GM18498 (cell line): ENCODE measurements around the gene TMEM141.
A peak's percentile ranks its signal among the peaks of the same experiment; 100 is the strongest.

Experiments used
- ATAC-seq: cut with Tn5 transposase; IDR thresholded peaks from one replicate; pipeline ENCODE4 v1.9.1; 2021; ENCODE audit warnings: mild to moderate bottlenecking, moderate library complexity; ENCODE audit not compliant: unreplicated experiment

The TMEM141 gene

DNA sequence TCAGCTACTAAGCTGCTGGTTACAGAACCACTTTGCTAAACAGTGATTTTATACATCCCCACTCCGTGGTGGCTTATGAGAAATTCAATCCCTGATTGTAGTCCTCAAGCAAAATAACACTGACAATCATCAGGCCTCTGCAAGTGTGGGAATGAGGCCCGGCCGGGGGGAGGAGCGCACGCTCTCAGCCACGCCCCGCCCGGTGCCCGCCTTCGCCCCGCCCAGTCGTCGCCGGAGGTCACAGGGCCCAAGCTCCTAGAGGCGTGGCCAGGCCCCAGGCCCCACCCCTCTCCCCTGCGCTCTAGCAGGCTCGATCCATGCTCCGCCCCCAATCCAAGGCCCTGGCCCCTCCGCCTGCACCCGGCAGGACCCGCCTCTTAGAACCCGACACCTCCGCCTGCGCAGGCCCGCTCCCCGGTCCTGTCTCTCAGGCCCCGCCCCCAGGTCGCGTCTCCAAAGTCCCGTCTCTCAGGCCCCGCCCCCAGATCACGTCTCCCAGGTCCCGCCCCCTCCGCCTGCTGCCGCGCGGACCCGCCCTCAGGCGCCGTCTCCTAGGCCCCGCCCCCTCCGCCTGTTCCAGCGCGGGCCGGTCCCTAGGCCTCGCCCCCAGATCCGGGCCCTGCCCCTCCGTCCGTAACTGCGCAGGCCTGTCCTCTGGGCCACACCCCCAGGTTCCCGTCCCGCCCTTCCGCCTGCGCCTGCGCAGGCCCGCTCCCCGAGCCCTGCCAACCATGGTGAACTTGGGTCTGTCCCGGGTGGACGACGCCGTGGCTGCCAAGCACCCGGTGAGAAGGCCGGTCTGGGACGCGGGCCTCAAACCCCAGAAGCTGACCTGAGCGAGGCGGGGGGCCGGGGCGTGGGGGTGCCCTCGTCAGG lies at the start of gene TMEM141:
TMEM141 (plus strand) TSS at position 705 of the 876 bp plus-strand sequence; CDS start at position 732, 27 bp downstream.
- ATAC-seq: peak; percentile 87

DNA sequence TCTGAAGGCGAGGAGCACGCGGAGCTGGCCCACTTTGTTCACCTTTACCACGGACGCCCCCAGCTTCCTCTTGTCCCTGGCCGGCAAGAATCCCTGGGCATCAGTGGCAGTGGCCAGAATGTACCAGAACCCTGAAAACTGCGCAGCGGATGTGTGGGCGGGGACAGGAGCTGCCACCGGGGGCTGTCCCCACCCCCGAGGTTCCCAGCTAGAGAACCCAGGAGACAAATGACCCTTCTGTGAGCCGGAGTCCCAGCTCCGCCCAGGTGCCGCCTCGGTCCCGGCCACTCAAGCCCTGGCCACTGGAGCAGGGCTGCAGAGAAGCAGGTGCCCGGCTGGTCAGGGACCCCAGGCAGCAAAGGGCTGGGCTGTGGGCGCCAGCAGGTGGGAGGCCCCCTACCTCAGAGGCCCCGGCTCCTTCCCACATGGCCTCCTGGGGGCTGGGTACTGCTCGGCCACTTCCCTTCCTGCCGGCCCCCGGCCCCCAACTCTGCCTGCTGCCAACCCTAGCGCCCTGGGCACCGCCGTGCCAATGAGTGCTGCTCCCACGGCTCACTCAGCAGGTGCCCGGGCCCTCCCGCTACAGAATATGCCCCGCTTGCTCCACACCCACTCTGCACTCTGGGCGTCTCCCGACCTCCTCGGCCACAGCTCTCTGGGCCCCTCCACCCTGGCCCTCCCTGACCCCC lies 49.1 kb upstream of the TMEM141 start:
- ATAC-seq: no peak

DNA sequence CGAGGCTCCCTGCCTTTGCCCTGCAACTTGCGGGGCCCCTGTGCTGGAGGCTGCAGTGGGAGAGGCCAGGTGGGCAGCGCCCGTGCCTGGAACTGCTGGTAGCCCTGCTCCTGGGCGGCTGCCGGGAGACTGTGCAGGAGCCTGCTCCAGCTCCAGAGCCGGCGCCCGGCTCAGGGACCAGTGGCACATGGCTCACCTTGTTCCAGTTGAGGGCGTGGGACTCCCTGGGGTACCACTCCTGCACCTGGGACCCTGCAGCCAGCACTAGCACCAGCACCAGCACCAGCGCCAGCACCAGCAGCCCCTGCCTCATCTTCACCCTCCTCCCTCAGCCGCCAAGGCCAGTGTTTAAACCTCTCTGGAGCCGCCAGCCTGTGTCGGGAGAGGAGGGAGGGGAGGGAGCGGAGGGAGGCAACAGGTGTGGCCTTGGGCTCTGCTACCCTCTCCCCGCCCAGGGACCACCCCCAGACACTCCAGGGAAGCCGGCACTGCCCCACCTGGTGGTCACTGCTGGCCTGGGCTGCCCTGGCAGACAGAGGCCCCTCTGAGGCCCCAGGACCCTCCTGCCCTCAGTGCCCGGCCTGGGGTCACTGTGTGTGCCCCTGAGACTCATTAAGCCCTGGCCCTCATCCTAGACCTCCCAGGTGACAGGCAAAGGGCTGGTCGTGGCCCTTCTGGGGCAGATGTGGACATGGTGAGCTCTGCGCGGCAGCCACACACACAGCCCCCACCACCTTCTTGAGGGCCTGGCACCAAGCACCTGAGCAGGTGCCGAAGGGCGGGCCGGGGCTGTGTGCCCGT lies 48.4 kb upstream of the TMEM141 start, which contains the start of gene LCN10:
LCN10 (minus strand) TSS at position 350 of the 801 bp plus-strand sequence; CDS start at position 313, 37 bp downstream.
- ATAC-seq: no peak

DNA sequence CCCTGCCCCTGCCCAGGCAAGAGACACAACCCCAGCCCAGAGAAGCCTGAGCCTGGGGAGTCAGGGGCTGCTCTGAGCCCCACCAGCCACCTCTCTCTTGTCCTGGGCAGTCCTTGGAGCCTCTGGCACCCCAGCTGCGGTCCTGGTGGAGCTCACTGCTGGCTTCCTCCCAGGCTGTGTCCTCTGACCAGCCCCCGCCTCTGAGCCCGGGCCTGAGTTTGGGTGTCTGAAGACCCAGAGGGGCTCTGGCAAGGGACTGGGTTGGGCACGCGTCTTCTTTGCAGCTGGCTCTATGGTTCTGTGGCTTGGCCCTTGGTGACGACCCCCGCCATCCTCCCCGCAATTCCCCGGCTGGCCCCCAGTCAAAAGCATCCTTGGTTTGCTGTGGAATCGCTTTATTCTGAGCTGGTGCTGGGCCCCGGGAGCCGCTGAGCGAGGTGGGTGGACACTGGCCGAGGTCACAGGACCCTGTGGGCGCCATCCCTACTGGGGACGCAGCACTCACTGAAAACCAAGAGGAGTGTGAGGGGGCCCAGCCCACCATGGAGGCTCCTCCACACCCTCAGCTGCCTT lies 47.4 kb upstream of the TMEM141 start:
- ATAC-seq: no peak

DNA sequence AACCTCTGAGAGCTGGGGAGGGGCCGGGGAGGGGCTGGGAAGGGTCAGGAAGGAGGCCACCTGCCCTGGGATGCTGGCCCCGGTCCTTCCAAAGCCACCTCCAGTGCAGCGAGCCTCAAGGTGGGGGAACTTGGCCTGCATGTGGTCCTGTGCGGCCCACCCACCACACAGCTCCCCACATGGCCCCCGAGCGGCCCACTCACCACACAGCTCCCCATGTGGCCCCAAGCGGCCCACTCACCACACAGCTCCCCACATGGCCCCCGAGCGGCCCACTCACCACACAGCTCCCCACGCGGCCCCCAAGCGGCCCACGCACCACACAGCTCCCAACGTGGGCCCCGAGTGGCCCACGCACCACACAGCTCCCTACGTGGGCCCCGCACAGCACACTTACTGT lies 46.4 kb upstream of the TMEM141 start:
- ATAC-seq: no peak

DNA sequence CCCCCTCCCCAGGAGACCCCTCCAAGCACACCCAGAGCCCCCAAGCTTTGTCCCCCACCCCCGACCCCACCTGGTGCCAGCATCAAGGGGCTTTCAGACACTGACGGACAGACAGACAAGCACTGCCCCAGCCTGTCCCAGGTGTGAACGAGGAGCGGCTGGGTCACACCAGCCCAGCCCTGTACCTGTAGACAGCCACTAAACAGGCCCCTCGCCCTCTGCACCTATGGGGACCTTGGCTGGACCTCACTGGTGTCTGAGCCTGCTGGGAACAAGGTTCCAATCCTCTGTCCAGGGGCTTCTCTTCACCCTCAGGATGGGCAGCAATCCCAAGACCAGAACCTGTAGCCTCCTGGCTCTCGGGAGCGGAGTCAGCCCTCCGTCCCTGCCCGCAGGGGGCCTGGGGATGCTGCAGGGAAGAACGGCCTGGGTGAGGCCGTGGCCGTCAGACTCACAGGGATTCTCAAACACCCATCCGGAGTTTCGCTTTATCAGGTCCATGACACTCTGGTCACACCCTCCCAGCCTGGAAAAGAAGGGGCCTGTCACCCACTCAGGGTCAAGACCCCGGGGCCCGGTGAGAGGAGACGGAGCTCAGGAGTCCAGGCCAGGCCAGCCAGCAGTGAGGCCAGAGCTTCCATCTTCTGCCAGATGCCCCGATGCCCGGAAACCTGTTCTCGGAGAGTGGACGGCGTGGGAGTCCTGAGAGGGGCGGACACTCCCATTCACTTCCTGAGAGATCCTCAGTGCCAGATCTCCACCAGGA lies 45.6 kb upstream of the TMEM141 start:
- no peak for ATAC-seq

DNA sequence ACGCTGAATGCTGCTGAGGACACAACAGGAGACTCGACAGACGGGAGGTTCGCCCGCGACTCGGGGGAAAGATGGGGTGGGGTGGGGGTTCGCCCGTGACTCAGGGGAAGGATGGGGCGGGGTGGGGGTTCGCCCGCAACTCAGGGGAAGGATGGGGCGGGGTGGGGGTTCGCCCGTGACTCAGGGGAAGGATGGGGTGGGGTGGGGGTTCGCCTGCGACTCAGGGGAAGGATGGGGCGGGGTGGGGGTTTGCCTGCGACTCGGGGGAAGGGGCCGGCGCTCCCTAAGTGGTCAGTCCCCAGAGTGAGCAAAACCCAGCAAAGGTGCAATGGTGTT lies 45.0 kb upstream of the TMEM141 start:
- ATAC-seq: no peak

DNA sequence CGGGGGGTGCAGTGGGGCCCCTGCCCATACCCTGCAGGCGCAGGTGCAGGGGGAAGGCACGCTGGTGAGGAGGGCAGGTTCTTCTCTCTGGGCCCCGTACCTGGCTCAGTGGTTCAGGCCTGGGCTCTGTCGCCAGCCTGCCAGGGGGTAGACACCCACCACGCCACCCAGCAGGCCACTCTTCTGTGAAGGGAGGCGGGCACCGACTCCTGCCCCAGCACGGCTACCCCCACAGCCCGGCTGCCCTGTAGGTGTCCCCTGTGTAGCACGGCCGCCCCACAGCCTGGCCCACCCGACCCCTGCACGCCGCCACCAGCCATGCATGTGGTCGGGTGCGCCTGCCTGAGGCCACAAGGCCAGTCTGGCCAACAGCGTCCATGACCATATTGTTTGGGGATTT lies 44.5 kb upstream of the TMEM141 start:
- ATAC-seq: no peak

DNA sequence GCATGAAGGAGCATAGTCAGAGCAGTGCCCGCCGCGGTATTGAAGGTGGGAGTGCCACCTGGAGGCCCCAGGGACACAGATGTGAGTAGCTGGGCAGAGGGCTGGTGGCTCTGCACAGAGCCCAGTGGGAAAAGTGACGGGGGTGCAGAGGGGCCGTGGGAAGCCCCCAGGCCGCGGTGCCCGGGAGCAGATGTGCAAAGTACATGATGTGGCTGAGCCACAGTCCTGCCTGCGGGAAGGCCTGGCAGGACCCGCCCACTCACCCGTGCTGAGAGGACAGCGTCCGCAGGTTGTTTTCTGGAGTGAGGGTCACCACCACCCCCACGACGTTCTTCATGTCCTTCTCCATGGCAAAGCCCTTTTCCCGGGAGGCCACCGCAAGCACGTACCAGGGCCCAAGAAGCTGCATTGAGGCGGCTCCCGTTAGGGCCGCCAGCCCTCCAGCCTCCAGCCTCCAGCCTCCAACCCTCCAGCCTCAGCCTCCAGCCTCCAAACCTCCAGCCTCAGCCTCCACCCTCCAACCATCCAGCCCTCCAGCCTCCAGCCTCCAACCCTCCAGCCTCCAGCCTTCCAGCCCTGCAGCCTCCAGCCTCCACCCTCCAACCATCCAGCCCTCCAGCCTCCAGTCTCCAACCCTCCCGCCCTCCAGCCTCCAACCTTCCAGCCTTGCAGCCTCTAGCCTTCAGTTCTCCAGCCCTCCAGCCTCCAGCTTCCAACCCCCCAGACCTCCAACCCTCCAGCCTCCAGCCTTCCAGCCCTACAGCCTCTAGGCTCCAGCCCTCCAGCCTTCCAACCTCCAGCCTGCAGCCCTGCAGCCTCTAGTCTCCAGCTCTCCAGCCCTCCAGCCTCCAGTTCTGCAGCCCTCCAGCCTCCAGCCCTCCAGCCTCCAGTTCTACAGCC lies 43.7 kb upstream of the TMEM141 start:
- ATAC-seq: no peak

DNA sequence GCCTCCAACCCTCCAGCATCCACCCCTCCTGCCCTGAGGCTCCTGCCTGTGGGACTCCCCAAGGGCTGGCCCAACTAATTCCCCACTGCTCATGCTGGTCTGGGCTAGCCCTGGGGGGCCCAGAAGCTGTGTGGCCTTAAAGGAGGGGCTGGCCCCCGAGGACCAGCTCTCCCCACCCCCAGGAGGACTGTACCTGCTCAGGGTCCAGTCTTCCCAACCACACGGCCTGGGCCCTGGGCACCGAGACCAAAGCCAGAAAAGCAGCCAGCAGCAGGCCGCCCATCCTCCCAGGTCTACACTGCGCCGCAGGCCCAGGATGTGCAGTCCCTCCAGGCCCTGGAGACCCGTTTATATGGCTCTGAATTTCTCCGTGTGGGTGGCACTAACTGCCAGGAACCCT lies 42.9 kb upstream of the TMEM141 start, which contains the start of gene LCN6:
LCN6 (minus strand) TSS at position 325 of the 400 bp plus-strand sequence; CDS start at position 283, 42 bp downstream.
- no peak for ATAC-seq

DNA sequence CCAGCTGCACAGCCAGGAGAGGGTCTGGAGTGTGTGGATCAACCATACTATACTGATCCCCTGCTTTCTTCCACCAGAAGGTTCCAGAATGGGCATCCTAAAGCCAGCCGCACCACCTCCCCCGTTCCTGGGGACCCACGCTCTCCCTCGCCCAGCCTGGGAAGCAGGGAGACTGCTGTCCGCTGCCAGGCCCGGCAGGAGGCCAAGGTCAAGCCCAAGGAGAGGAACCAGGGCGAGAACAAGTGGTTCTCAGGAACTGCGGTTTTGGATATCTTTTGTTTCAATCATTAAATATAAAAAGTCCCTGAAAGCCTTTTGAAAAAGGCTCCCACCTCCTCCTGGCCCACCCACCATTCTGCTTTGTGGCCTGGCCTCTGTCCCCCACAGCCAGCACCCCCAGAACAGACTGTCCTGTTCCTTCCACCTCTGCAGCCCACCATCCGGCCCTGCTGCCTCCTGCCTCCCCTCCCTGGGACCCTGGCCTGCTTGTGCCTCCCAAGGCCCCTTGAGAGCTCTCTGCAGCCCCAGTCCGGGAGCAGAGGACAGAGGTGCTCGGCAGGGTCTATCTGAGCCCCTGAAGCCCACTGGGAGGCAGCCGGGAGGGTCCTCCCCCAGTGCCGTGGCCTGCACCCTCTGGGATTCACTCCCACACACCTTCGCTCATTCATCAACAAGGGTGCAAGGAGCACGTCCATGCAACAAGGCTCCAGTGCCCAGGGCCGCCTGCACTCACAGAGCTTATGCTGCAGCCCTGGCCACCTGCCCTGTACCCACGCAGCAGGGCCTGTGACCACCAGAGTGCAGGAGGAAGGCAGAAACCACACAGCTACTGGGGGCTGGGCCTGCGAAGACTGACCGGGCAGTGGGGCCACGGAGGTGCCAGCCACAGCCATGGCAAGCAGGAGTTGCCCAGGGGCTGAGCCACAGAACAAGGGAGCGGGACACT lies 42.2 kb upstream of the TMEM141 start:
- no peak for ATAC-seq

DNA sequence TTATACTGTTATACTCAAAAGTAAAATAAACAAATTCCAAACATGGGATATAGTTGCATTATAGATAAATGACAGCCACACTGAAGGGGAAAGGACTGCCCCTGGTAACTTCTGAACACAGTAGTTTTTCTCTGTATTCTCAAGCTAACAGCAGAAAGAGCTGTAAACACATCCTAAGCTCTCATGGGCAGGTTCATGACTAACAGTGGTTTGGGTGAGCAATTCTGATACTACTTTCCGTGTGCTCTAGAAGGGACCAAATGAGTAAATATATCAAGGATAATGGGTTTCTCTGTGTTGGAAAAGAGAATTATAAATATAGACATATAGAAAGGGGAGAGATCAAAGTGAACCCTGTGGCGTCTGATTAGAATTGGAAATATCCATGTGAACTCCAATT lies 40.6 kb upstream of the TMEM141 start:
- no peak for ATAC-seq

DNA sequence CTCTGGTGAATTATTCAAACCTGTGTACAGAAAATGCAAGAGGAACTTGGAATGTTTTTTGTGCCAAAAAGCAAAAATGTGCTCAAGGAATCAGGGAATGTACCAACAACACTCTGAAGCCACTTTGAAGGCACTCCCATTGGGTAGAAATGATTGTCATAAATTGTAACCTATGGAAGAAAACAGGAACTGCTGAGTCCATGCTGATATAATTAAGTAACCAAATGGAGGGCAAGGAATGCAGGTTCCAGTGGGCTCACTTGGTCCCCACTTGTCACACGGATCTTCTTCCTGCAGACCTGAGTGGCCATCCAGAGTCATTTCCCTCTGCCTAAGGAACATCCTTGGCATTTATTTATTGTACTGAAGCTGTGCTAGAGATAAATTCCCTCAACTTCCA lies 39.9 kb upstream of the TMEM141 start:
- no peak for ATAC-seq

DNA sequence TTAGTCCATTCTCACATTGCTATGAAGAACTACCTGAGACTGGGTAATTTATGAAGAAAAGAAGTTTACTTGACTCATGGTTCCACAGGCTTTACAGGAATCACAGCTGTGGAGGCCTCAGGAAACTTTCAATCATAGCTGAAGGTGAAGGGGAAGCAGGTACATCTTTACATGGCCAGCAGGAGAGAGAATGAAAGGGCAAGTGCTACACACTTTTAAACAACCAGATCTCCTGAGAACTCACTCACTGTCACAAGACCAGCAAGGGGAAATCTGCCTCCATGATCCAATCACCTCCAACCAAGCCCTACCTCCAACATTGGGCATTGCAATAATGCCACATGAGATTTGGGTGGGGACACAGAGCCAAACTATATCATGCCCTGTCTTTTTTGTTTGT lies 39.3 kb upstream of the TMEM141 start:
- no peak for ATAC-seq

DNA sequence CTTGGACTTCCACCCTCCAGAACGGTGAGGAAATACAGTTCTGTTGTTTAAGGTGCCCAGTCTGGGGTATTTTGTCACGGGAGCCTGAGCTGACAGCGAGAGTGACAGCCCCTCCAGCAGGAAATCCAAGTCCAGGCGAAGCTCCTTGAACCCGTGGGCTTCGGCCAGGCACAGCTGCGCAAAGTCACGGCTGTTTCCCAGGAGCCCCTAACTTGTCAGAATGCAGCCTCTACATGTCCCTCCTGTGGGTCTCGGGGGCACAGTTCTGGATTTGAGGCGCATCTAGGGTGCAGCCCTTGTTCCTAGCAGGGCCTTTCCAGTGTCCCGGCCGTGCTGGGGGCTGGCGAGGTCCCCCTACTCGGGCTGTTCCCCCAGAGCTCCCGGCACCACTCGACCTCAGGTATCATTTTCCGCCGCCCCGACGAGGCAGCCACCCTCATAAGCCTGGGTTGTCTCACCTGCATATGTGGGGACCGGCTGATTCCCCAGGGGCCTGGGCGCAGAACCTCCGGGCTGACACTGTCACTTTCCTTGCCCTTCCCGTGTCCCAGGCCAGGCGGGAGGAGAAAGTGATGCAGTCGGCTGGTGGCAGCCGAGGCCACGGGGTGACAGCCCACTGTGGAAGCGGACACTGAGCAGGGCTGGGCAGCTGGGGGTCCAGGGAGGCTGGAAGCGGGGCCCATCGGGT lies 37.6 kb upstream of the TMEM141 start:
- no peak for ATAC-seq

DNA sequence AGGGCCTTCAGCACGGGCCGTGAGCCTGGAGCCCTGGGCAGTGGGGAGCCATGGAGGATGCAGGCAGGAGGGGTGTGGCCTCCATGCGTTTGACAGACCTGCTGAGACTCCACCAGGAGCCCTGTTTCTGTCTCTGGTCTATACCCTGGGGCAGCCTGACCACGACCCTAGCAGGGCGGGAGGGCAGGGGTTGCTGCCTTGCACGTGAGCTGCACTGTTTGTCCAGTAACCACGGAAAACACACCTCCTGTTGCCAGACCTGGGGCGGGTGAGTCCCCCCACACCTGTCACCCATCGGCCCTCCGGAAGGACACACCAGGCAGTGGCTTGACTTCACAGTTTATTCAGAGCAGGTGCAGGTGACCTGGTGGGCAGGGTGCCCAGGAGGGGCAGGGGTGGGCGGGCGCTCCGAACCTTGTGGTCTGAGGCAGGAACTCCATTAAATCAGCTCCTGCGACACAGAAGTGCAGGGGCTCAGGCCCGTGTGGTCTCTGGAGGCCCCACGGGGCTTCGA lies 37.0 kb upstream of the TMEM141 start:
- ATAC-seq: no peak

DNA sequence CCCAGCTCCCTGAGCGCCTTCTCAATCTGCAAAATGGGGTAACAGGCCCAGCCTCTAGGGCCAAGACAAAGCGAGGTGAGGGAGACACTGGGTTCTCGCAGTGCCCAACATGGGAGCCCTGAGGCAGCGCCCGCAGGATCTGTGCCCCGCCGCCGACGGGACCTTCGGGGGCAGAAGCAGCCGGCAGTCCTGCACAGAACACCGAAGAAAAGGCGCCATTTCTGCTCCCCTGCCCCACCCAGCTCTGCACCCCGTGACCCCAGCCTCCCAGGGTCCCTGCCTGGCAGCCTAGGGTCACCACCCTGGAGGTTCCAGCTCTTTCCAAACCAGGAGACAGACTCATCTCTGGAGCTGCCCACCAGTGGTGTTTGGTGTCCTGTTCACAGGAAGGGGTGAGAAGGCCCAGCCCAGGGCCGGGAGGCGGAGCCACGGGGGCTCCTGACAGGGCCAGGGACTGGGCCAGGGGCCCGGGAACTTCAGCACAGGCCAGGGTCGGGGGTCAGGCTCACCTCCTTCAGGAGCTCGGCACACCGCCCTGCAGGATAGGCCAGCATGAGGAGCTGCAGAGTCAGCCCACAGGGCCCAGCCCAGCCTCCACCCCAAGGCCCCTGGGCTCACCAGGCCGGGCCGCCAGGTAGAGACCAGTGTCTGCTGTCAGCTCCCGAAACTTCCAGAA lies 36.4 kb upstream of the TMEM141 start:
- no peak for ATAC-seq
